Thyroid gland (tissue), 4 donors: ENCODE results near the gene EFCAB6. TPM values are rescaled to one million over a fixed set of nuclear protein-coding genes. Genes with fewer than 3 reads are reported as not detected.

Experiments used
- DNase-seq, 2 donors: peaks; one replicate each; pipeline ENCODE4 v3.0.0-alpha.2; 2019
- H3K27ac ChIP-seq, 3 donors: fragments of 200-600 bp; sonication (generic); 1 replicate in 2 of 3; 2 replicates in 1 of 3; pipeline ENCODE4 v1.5.1; 2016 to 2019; ENCODE audit warnings: mild to moderate bottlenecking in 1 of 3, moderate library complexity in 1 of 3
- H3K27me3 ChIP-seq: fragments of 200-600 bp; sonication (generic); one replicate; pipeline ENCODE4 v1.5.1; 2019
- H3K36me3 ChIP-seq, 2 donors: fragments of 200-600 bp; sonication (generic); one replicate each; pipeline ENCODE4 v1.5.1; 2016 to 2019
- H3K4me1 ChIP-seq, 2 donors: fragments of 200-600 bp; sonication (generic); one replicate each; pipeline ENCODE4 v1.5.1; 2017 to 2019
- H3K4me3 ChIP-seq, 3 donors: fragments of 200-600 bp; sonication (generic); replicated peaks in 1 of 3; 1 replicate in 2 of 3; 2 replicates in 1 of 3; pipeline ENCODE4 v1.5.1; 2016; ENCODE audit warnings: mild to moderate bottlenecking in 1 of 3
- H3K9me3 ChIP-seq: fragments of 200-600 bp; sonication (generic); one replicate; pipeline ENCODE4 v1.5.1; 2017
- POLR2A ChIP-seq, 2 donors: fragments of 450-650 bp; IDR thresholded peaks; one replicate each; pipeline ENCODE4 v1.6.1; 2017; ENCODE audit warnings: antibody characterized with exemption in 2 of 2, mild to moderate bottlenecking in 2 of 2, moderate library complexity in 1 of 2
- WGBS, 2 donors: methylation state at CpG; one replicate each; pipeline ENCODE4 v1.1.5; 2017; 5-methylcytosine and 5-hydroxymethylcytosine counted together
- intact Hi-C: fragments of 100-400 bp; cut with DNase I; formaldehyde crosslinking; loops from one replicate; pipeline ENCODE4 v1.15.1; 2023
- total RNA-seq, 4 donors: library from RNA; depleted of rRNA; stranded (reverse); fragments of >200 nt; gene quantifications; one replicate each; pipeline ENCODE4 v1.2.3, GENCODE V29; 2016
- TF ChIP-seq, protein P1 (sequence below), 6 experiments: fragments of 200-600 bp in 3 of 6; fragments of 450-650 bp in 3 of 6; sonication (generic) in 3 of 6; IDR thresholded peaks; one replicate each; pipeline ENCODE4 v1.5.1; 2016 to 2019; ENCODE audit warnings: antibody characterized with exemption in 6 of 6, mild to moderate bottlenecking in 2 of 6, inconsistent platforms in 1 of 6, moderate library complexity in 1 of 6

EFCAB6 gene
- total RNA-seq, 4 donors from 2014 or later = 10.9 to 26.1 (median 14.1) TPM

DNA sequence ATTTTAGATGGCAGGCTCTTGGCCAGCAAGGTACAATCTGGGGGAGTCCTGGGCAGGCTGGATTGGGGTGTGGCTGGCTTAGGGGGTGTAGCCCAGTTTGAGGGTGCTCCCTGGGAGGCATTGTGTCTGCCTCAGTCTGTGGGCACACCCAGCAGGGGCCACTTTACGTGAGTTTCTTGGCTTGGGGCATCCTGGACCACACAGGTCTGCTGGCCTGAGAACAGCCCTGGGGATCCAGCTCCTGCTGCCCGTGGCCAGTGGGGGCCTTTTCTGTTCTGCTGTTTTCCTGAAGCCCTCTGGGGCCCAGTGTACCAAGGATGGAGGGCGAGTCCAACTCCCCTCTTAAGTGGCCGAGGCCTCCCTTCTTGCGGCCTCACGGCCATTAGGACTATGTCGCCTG is 328.4 kb downstream of the EFCAB6 start:
- no peaks in the 10 kb centered on the region for H3K27me3 ChIP-seq
- intact Hi-C loops = no loop called here
- H3K4me1 ChIP-seq = no peaks in the 10 kb centered on the region
- no peak overlapping the region for H3K4me3 ChIP-seq
- TF ChIP-seq, protein P1, sequence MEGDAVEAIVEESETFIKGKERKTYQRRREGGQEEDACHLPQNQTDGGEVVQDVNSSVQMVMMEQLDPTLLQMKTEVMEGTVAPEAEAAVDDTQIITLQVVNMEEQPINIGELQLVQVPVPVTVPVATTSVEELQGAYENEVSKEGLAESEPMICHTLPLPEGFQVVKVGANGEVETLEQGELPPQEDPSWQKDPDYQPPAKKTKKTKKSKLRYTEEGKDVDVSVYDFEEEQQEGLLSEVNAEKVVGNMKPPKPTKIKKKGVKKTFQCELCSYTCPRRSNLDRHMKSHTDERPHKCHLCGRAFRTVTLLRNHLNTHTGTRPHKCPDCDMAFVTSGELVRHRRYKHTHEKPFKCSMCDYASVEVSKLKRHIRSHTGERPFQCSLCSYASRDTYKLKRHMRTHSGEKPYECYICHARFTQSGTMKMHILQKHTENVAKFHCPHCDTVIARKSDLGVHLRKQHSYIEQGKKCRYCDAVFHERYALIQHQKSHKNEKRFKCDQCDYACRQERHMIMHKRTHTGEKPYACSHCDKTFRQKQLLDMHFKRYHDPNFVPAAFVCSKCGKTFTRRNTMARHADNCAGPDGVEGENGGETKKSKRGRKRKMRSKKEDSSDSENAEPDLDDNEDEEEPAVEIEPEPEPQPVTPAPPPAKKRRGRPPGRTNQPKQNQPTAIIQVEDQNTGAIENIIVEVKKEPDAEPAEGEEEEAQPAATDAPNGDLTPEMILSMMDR (IDR thresholded peaks at IDR 0.05) = no peak
- no peak for TF ChIP-seq POLR2A (IDR thresholded peaks at IDR 0.05)
- H3K36me3 ChIP-seq = no peaks in the 10 kb centered on the region
- no peak for DNase-seq
- no peaks in the 10 kb centered on the region for H3K9me3 ChIP-seq
- 76 to 95% methylated on average over 4 to 7 of the region's 7 CpGs for WGBS, 2 donors
- H3K27ac ChIP-seq = no peak overlapping the region

DNA sequence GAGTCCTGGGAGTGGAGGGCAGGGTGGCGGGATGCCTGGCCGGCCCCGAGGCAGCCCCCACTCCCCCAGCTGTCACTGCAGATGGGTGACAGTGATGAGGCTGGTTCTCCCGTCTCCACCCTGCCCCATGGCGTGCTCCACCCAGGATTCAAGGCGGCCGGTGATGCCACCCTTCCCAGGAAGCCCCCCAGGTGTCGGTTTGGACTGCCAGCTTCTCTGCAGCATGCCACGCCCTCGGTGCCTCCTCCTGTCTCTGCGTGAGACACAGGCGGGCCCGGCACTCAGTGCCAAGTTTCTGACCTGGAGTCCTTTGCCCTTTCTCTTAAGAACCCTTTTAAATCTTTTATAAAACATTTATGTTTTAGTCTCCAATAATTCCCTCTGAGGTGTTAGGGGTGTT is 328.8 kb downstream of the EFCAB6 start:
- Histone ChIP-seq H3K36me3 (no peaks in the 10 kb centered on the region), H3K4me1 (no peaks in the 10 kb centered on the region), H3K27ac (no peak overlapping the region), H3K4me3 (no peak overlapping the region), H3K27me3 (no peaks in the 10 kb centered on the region), H3K9me3 (no peaks in the 10 kb centered on the region)
- TF ChIP-seq POLR2A (IDR thresholded peaks at IDR 0.05) = no peak
- TF ChIP-seq, protein P1 (IDR thresholded peaks at IDR 0.05) = no peak
- intact Hi-C loops = no loop called here
- 82 to 85% methylated on average over 11 to 12 of the region's 13 CpGs for WGBS, 2 donors
- no peak for DNase-seq

DNA sequence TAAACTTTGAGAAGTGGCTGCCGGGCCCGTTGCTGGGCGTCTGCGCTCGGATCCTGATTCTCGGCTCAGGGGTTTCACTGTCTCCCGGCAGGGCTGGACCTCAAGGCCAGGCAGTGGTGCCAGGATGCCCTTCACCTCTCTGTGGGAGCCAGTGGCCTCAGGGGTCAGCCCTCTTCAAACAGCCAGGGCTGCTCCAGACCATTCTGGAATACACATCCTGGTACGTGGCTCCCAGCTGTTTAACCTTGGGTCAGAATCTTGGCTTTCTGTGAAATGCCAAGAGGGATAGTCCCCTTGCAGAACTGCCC is 329.8 kb downstream of the EFCAB6 start:
- TF ChIP-seq POLR2A (IDR thresholded peaks at IDR 0.05) = no peak
- TF ChIP-seq, protein P1 (IDR thresholded peaks at IDR 0.05) = no peak
- H3K36me3 ChIP-seq = no peaks in the 10 kb centered on the region
- H3K9me3 ChIP-seq = no peaks in the 10 kb centered on the region
- no peaks in the 10 kb centered on the region for H3K4me1 ChIP-seq
- no peak for DNase-seq
- WGBS, 2 donors = 51 to 62% methylated on average over 6 to 8 of the region's 8 CpGs
- H3K27ac ChIP-seq = no peak overlapping the region
- no peak overlapping the region for H3K4me3 ChIP-seq
- intact Hi-C loops = no loop called here
- H3K27me3 ChIP-seq = no peaks in the 10 kb centered on the region

DNA sequence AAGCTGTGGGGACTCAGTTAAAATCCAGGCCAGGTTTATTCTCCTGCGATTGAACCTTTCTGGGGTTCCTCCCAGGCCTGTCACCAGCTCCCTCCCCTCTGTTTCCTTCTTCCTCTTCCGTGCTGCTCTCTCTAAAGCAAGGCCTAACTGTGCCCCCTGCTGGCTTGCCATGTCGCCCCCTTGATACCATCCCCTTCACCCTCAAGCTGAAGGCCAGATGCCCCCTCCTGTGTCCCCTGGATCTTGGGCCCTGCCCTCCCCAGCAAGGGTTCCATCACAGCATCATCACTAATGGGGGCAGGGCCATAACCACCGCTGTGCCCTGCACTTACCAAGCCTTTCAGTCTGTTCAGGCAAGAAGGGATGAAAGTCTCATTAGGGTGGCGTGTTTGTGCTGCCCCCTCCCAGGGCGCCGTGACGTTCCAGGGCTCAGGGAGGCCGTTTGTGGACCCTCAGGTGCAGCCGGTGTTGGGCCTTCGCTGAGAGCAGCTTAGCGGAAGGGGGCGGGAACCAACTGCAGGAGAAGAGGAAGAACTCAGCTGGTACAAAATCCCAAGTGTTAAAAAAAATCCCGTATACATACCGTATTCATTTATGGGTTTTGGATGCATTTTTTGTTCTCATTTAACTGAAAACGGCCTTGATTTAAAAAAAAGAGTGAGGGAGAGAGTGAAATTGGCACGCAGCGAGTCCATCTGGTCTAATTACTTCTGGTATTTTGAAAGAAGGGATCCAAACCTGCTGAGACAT is 330.4 kb downstream of the EFCAB6 start:
- no peaks in the 10 kb centered on the region for H3K36me3 ChIP-seq
- no peaks in the 10 kb centered on the region for H3K9me3 ChIP-seq
- H3K27ac ChIP-seq = no peak overlapping the region
- WGBS, 2 donors = 37 to 51% methylated on average over 18 of the region's 18 CpGs
- no peak overlapping the region for H3K4me3 ChIP-seq
- H3K27me3 ChIP-seq = no peaks in the 10 kb centered on the region
- no peaks in the 10 kb centered on the region for H3K4me1 ChIP-seq
- no peak for DNase-seq
- intact Hi-C loops = no loop called here
- no peak for TF ChIP-seq POLR2A (IDR thresholded peaks at IDR 0.05)
- TF ChIP-seq, protein P1 (IDR thresholded peaks at IDR 0.05) = no peak

DNA sequence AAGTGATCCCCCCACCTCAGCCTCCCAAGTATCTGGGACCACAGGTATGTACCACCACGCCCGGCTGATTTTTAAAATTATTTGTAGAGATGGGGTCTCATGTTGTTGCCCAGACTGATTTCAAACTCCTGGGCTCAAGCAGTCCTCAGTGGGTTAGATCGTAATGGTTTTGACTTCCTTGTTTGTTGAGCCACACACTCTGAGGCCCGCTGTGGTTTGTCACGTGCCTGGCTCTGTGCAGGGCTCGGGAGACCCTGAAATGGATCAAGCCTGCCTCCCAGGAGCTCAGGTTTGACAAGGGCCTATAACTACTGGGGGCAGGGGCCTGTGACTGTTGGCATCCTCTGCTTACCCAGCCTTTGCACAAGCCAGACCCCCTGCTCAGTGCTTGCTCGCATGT is 332.1 kb downstream of the EFCAB6 start:
- Histone ChIP-seq H3K4me3 (no peak overlapping the region), H3K4me1 (no peaks in the 10 kb centered on the region), H3K9me3 (no peaks in the 10 kb centered on the region), H3K36me3 (no peaks in the 10 kb centered on the region), H3K27ac (no peak overlapping the region), H3K27me3 (no peaks in the 10 kb centered on the region)
- TF ChIP-seq, protein P1 (IDR thresholded peaks at IDR 0.05) = no peak
- TF ChIP-seq POLR2A (IDR thresholded peaks at IDR 0.05) = no peak
- DNase-seq = no peak
- WGBS, 2 donors = 67 to 77% methylated on average over 5 to 7 of the region's 7 CpGs
- intact Hi-C loops = no loop called here
